ENCODE measurements around the gene TRPM2.

DNA sequence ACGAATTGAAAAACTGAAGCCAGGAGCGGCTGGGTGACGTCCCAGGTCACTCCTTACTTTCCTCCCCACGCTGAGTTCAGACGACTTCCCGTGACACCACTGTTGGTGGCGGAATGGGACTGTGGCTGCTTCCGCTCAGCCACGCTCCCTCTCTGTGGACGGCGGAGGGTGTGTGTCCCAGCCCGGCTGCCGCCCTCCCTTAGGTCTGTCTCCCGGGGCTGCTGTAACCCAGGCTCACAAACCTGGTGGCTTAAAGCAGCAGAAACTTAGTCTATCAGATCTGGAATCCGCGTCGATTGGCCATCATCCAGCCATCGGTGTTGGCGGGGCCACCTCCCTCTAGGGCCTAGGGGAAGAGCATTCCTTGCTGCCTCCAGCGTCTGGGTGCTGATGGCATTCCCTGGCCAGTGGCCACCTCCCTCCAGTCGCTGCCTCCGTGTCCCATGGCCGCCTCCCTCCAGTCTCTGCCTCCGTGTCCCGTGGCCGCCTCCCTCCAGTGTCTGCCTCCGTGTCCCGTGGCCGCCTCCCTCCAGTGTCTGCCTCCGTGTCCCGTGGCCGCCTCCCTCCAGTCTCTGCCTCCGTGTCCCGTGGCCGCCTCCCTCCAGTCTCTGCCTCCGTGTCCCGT, 17.5 kb downstream of the TRPM2 start:
- TF ChIP-seq, protein P1, sequence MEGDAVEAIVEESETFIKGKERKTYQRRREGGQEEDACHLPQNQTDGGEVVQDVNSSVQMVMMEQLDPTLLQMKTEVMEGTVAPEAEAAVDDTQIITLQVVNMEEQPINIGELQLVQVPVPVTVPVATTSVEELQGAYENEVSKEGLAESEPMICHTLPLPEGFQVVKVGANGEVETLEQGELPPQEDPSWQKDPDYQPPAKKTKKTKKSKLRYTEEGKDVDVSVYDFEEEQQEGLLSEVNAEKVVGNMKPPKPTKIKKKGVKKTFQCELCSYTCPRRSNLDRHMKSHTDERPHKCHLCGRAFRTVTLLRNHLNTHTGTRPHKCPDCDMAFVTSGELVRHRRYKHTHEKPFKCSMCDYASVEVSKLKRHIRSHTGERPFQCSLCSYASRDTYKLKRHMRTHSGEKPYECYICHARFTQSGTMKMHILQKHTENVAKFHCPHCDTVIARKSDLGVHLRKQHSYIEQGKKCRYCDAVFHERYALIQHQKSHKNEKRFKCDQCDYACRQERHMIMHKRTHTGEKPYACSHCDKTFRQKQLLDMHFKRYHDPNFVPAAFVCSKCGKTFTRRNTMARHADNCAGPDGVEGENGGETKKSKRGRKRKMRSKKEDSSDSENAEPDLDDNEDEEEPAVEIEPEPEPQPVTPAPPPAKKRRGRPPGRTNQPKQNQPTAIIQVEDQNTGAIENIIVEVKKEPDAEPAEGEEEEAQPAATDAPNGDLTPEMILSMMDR (IDR thresholded peaks at IDR 0.05; ENCODE audit: borderline replicate concordance, extremely low read depth, low read length, poor library complexity, severe bottlenecking) = no peak
- TF ChIP-seq EZH2 (IDR thresholded peaks at IDR 0.05; ENCODE audit: borderline replicate concordance, low read depth, low read length, severe bottlenecking) = no peak

Measured in DND-41 (cell line).